NCI-H1092 (cell line): ENCODE measurements around the gene DHRS3.

Experiments
- DNase-seq: peaks from one replicate; lab custom pipeline; 2025; lab: John Stamatoyannopoulos, UW

The DHRS3 gene

DNA sequence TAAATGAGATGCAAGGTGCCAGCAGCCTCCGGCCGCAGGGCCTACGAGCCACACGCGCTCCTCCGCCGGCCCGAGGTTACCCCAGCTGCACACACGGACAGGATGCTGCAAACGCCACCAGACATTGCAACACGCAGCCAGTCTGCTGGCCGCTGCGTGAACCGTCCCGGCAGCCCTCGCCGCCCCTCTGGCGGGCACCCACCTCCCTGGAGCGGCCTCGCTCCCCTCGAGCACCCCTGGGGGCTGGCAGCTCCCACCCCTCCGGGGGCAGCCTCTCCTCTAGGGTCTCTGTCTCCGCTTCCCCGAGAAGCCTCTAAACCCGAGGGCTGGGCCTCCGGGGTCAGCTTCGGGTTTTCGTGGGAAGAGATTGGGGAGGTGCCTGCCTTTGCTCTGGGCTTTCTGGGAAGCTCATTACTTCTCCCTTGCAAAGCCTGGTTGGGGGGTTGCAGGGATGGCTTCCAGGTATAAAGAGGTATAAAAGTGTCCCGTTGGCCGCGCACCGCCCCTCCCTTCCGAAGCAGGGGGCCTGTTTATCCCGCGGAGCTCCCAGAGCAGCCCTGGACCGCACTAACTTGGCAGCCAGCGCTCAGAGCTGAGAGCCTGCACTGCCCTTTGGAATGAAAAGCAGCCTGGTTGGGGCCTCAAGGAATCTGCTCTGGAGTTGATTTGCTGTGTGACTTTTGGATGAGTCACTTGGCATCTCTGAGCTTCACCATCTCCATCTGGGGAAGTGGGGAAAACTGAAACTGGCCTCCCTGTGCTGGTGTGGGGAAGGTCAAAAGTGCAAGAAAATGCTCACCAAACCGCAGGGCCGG lies 21.8 kb downstream of the DHRS3 start:
- peak; percentile 41 for DNase-seq

- no peak for DNase-seq
Measured at GRCh38 chr1:12595757-12596006, 22.3 kb downstream of the DHRS3 start.

DNA sequence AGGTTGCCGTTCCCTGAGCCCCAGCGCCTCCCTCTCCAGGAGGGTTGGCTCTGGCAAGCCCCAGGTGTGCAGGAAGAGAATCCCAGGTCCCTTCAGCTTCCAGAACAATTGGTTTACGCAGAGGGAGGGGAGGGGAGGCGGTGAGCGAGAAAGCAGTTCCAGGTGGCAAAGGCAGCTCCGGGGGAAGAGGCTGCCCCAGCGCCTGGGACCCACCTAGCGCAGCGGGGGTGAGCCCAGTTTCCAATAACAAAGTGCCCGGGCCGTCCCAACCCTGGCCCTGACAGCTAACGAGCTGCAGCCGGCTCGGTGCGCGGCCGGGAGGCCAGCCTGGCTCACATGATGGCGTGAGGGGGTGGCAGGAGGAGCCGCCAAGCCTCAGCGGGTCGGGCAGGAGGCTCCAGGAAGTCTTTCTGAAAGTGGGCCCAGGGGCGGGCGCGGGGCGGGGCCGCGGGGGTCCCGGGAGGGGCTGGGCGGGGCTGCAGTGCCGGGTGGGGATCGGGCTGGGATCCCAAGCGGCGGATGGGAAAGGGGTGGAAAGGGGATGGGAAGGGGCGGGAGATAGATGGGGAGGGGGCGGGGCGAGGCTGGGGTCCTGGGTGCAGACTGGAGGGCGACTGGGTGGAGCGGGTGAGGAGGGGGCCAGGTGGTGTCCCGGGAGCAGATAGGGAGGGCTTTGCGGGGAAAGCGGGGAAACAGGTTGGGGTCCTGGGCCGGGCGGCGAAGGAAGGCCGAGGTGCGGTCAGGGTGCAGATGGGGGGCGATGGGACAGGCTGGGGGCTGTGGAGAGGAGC lies 22.8 kb downstream of the DHRS3 start:
- no peak for DNase-seq

DNA sequence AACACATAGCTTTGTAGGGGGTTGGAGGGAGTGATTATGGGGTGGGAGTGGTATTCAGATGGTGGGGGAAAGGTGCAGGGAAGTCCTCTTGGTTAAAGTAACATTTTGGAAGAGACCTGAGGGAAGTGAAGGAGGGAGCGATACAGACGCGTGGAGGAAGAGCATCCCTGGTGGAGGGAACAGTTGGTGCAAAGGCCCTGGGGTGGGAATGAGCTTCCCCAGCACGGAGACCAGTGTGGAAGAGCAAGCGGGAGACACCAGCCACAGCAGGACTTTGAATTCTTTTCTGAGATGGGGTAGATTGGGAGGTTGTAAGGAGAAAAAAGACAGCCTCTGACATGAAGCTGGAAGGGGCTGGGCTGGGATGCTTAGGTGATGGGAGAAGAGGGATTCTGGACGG lies 23.5 kb downstream of the DHRS3 start:
- DNase-seq: no peak

DNA sequence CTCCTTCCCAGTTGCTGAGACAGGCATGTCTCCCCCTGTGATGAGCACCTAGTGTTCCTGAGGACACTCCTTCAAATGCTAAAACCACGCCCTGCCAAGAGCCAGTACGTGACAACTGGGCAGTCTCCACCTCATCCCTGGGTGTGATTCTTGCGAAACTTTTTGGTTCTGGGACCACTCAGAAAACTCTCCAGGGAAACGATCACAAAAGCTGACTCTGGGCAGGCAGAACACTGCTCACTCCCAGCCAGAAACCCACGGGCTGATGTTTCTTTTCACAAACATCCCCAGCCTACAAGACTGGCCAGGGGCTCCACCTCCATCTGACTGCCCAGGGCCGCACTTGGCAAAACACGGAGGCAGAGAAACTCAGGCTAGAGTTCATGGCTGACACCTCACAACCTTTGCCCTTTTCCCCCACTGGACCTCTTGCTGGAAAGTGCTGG lies 24.4 kb downstream of the DHRS3 start:
- DNase-seq: no peak

GRCh38 chr1:12592496-12592895 lies 25.5 kb downstream of the DHRS3 start:
- DNase-seq: no peak

DNA sequence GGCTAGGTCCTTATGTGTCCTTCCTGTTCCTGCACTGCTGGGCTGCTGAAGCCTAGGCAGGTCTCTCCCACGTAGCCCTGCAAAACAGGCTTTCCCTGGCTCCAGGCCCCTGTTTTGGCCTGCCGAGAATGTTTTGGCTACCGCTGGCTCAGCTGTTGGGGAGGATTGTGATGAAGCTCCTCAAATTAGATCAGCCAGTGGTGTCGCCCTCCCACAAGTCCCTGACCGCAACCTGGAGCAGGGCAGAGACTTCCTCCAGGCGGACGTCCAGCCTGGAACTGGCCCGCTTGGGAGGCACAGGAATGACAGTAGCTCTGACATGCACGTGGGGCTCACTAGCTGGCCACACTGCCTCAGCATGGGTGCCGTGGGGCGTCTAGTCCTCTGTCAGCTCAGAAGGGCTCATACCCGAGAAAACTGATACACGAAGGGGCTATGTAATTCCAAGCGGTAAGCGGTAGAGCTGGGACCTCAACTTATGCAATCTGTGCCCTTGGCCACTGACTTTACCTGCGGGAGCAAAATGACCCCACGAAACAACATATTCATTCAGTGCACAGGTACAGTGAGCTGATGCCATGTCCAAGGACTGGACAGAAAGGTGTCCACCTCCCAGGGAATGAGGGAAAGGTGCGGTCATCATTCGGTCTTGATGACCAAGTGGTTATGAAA lies 26.6 kb downstream of the DHRS3 start:
- no peak for DNase-seq

GRCh38 chr1:12588695-12589094 lies 29.3 kb downstream of the DHRS3 start:
- DNase-seq: no peak

- no peak for DNase-seq
Measured at GRCh38 chr1:12587981-12588640, 29.9 kb downstream of the DHRS3 start.

- DNase-seq: no peak
Measured at GRCh38 chr1:12585951-12586942, 31.8 kb downstream of the DHRS3 start.

- DNase-seq: no peak
Measured at GRCh38 chr1:12585536-12585935, 32.5 kb downstream of the DHRS3 start.

DNA sequence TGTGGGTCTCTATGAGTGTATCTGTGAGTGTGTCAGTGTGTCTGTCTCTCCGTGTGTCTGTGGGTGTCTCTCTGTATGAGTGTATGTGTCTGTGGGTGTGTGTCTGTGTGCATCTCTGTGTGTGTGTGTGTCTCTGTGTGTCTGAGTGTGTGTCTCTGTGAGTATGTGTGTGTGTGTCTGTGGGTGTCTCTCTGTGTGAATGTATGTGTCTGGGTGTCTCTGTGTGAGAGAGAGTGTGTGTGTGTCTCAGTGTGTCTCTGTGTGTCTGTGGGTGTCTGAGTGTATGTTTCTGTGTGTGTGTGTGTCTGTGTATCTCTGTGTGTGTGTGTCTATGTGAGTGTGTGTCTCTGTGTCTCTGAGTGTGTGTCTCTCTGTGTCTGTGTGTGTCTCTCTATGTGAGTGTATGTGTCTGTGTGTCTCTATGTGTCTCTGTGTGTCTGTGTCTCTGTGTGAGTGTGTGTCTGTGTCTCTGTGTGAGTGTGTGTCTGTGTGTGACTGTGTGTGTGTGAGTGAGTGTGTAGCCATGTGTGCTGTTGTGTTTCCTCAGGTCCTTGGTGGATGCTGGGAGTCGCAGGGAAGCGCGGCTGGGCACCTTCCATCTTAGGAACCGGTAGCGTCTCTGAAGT lies 33.0 kb downstream of the DHRS3 start:
- no peak for DNase-seq

DNA sequence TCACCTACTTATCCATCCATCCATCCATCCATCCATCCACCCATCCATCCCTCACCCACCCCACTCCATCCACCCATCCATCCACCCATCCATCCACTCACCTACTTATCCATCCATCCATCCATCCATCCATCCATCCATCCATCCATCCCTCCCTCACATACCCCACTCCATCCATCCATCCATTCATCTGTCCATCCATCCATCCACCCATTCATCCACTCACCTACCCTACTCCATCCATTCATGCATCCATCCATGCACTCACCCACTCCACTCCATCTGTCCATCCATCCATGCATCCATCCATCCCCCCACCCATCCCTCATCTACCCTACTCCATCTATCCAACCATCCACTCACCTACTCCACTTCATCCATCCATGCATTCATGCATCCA lies 34.5 kb downstream of the DHRS3 start:
- DNase-seq: no peak

DNA sequence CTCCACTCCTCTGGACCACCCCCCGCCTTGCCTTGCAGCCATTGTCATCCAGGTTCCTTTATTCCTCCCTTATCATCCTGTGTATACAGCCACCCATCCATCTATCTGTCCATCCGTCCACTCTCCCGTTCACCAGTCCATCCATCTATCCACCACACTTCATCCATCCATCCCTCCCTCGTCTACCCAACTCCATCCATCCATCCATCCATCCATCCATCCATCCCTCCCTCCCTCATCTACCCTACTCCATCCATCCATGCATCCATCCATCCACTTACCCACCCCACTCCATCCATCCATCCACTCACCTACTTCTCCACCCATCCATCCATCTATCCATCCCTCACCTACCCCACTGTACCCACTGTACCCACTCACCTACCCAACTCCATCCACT lies 35.4 kb downstream of the DHRS3 start:
- DNase-seq: no peak

GRCh38 chr1:12581179-12581578 lies 36.8 kb downstream of the DHRS3 start:
- DNase-seq: no peak

GRCh38 chr1:12580054-12580887 lies 37.7 kb downstream of the DHRS3 start:
- no peak for DNase-seq

GRCh38 chr1:12578860-12579422 lies 39.1 kb downstream of the DHRS3 start:
- DNase-seq: no peak

GRCh38 chr1:12577020-12577419 lies 41.0 kb downstream of the DHRS3 start:
- no peak for DNase-seq

DNA sequence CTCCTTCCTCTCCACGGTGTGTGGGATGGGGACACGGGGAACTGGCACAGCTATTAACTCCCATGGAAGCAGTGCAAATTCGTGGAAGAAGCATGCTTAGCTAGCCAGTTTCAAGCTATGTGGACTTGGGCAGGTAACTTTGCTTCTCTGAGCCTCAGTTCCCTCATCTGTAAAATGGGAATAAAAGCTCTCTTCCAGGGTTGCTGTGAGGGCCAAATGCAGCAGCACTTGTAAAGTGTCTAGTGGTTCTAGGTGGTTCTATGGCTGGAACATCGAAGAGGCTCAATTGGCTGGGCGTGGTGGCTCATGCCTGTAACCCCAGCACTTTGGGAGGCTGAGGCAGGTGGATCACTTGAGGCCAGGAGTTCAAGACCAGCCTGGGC lies 43.3 kb downstream of the DHRS3 start:
- DNase-seq: no peak
